Mesenchymal stem cell (in vitro differentiated cells and primary cell): ENCODE data around the gene MACROD1.

Experiments used
- DNase-seq: peaks from one replicate; pipeline ENCODE4 v3.0.0-alpha.2; 2013
- H2AFZ ChIP-seq: one replicate; pipeline ENCODE4 v1.6.1; 2013; ENCODE audit warnings: low read depth, mild to moderate bottlenecking, control low read depth, inconsistent platforms, low read length, moderate library complexity
- H2AK5ac ChIP-seq: 2 replicates; pipeline ENCODE4 v1.6.1; 2013; ENCODE audit warnings: low read length, moderate library complexity, mild to moderate bottlenecking, inconsistent platforms; ENCODE audit not compliant: severe bottlenecking
- H2BK120ac ChIP-seq: one replicate; pipeline ENCODE4 v1.6.1; 2013; ENCODE audit warnings: low read depth, mild to moderate bottlenecking, inconsistent platforms, low read length, moderate library complexity
- H2BK12ac ChIP-seq, 2 experiments: one replicate each; pipeline ENCODE4 v1.6.1; 2013; ENCODE audit warnings: inconsistent platforms in 2 of 2, low read length in 2 of 2, mild to moderate bottlenecking in 2 of 2, moderate library complexity in 2 of 2, control low read depth in 1 of 2
- H2BK15ac ChIP-seq: one replicate; pipeline ENCODE4 v1.6.1; 2013; ENCODE audit warnings: mild to moderate bottlenecking, low read depth, inconsistent platforms; ENCODE audit not compliant: poor library complexity, severe bottlenecking
- H2BK5ac ChIP-seq: 2 replicates; pipeline ENCODE4 v1.6.1; 2013; ENCODE audit warnings: low read depth, mild to moderate bottlenecking, low read length, control low read depth, inconsistent platforms; ENCODE audit not compliant: poor library complexity, severe bottlenecking
- H3K14ac ChIP-seq, 2 experiments: one replicate each; pipeline ENCODE4 v1.6.1; 2013; ENCODE audit warnings: inconsistent platforms in 2 of 2, low read length in 2 of 2, control low read depth in 1 of 2, mild to moderate bottlenecking in 1 of 2, moderate library complexity in 1 of 2
- H3K18ac ChIP-seq, 2 experiments: one replicate each; pipeline ENCODE4 v1.6.1; 2013; ENCODE audit warnings: inconsistent platforms in 2 of 2, low read length in 2 of 2, control low read depth in 1 of 2, low read depth in 1 of 2, mild to moderate bottlenecking in 1 of 2
- H3K23ac ChIP-seq, 2 experiments: one replicate each; pipeline ENCODE4 v1.6.1; 2013; ENCODE audit warnings: inconsistent platforms in 2 of 2, low read length in 2 of 2, mild to moderate bottlenecking in 2 of 2, moderate library complexity in 2 of 2, control low read depth in 1 of 2
- H3K27ac ChIP-seq: 2 replicates; pipeline ENCODE4 v1.5.1; 2013; ENCODE audit warnings: mild to moderate bottlenecking, moderate library complexity, low read length, control low read depth, inconsistent platforms; ENCODE audit not compliant: poor library complexity, severe bottlenecking
- H3K27me3 ChIP-seq, 2 experiments: 2 replicates each; pipeline versions ENCODE4 v1.6.1 to v1.7.0; 2013; ENCODE audit warnings: low read length in 2 of 2, mild to moderate bottlenecking in 2 of 2, moderate library complexity in 2 of 2, control low read depth in 1 of 2, inconsistent platforms in 1 of 2; ENCODE audit not compliant: control insufficient read depth in 1 of 2, insufficient read depth in 1 of 2
- H3K36me3 ChIP-seq, 2 experiments: 2 replicates each; pipeline versions ENCODE4 v1.6.1 to v1.7.0; 2013; ENCODE audit warnings: low read length in 2 of 2, control low read depth in 1 of 2, inconsistent platforms in 1 of 2, low read depth in 1 of 2, mild to moderate bottlenecking in 1 of 2; ENCODE audit not compliant: insufficient read depth in 2 of 2, control insufficient read depth in 1 of 2
- H3K4ac ChIP-seq, 2 experiments: one replicate each; pipeline ENCODE4 v1.6.1; 2013; ENCODE audit warnings: inconsistent platforms in 2 of 2, low read length in 2 of 2, mild to moderate bottlenecking in 2 of 2, moderate library complexity in 2 of 2, control low read depth in 1 of 2, low read depth in 1 of 2
- H3K4me1 ChIP-seq: 2 replicates; pipeline ENCODE4 v1.6.1; 2013; ENCODE audit warnings: low read depth, low read length, control low read depth; ENCODE audit not compliant: control insufficient read depth, insufficient read depth
- H3K4me2 ChIP-seq: 2 replicates; pipeline ENCODE4 v1.6.1; 2013; ENCODE audit warnings: low read length, mild to moderate bottlenecking, inconsistent platforms; ENCODE audit not compliant: poor library complexity, severe bottlenecking
- H3K4me3 ChIP-seq, 2 experiments: 2 replicates each; pipeline versions ENCODE4 v1.5.1 to v1.7.0; 2013; ENCODE audit warnings: low read length in 2 of 2, mild to moderate bottlenecking in 2 of 2, control low read depth in 1 of 2, low read depth in 1 of 2; ENCODE audit not compliant: insufficient read depth in 1 of 2
- H3K79me1 ChIP-seq: replicated peaks from 2 replicates; pipeline ENCODE4 v1.6.1; 2013; ENCODE audit warnings: mild to moderate bottlenecking, control low read depth, low read length, inconsistent platforms; ENCODE audit not compliant: poor library complexity, severe bottlenecking
- H3K9ac ChIP-seq: 2 replicates; pipeline ENCODE4 v1.7.0; 2013; ENCODE audit warnings: mild to moderate bottlenecking, low read length, moderate library complexity
- H3K9me3 ChIP-seq: 2 replicates; pipeline ENCODE4 v1.7.0; 2013; ENCODE audit warnings: mild to moderate bottlenecking, low read length; ENCODE audit not compliant: control insufficient read depth
- H4K8ac ChIP-seq: one replicate; pipeline ENCODE4 v1.6.1; 2013; ENCODE audit warnings: inconsistent platforms, mild to moderate bottlenecking, low read length, moderate library complexity
- H4K91ac ChIP-seq: one replicate; pipeline ENCODE4 v1.6.1; 2013; ENCODE audit warnings: mild to moderate bottlenecking, low read length, inconsistent platforms
- WGBS: methylation state at CpG from one replicate; pipeline ENCODE4 v1.1.7; 2013; ENCODE audit warnings: mixed read lengths; 5-methylcytosine and 5-hydroxymethylcytosine counted together

The MACROD1 gene

GRCh38 chr11:64131683-64132190 lies 34.2 kb downstream of the MACROD1 start:
- Histone ChIP-seq H3K14ac (no peak overlapping the region), H3K4me3 (no peak overlapping the region), H2AFZ (no peak overlapping the region), H3K27ac (no peak overlapping the region), H3K23ac (no peak overlapping the region), H3K18ac (no peak overlapping the region), H2BK15ac (no peak overlapping the region), H3K36me3 (no peaks in the 10 kb centered on the region), H2AK5ac (no peak overlapping the region), H3K4me2 (no peak overlapping the region), H4K91ac (no peak overlapping the region), H3K9ac (no peak overlapping the region), H3K4ac (no peak overlapping the region), H3K79me1 (no peaks in the 10 kb centered on the region), H3K9me3 (no peaks in the 10 kb centered on the region), H3K4me1 (peaks cover 5% of the 10 kb centered on the region), H2BK5ac (no peak overlapping the region), H3K27me3 (peaks cover 6 to 57% of the 10 kb centered on the region in 2 experiments), H4K8ac (no peak overlapping the region), H2BK120ac (no peak overlapping the region), H2BK12ac (no peak overlapping the region)
- 55% methylated on average over 9 of the region's 9 CpGs for WGBS
- DNase-seq, result no peak

- Histone ChIP-seq H3K4ac (no peak overlapping the region), H4K8ac (no peak overlapping the region), H3K36me3 (no peaks in the 10 kb centered on the region), H3K79me1 (no peaks in the 10 kb centered on the region), H3K23ac (no peak overlapping the region), H3K27me3 (peaks cover 9 to 58% of the 10 kb centered on the region in 2 experiments), H3K27ac (no peak overlapping the region), H2AK5ac (no peak overlapping the region), H3K14ac (no peak overlapping the region), H3K4me2 (no peak overlapping the region), H3K9me3 (no peaks in the 10 kb centered on the region), H3K18ac (no peak overlapping the region), H2BK15ac (no peak overlapping the region), H2BK120ac (no peak overlapping the region), H3K9ac (no peak overlapping the region), H2BK12ac (no peak overlapping the region), H4K91ac (no peak overlapping the region), H2BK5ac (no peak overlapping the region), H3K4me3 (no peak overlapping the region), H3K4me1 (peaks cover 5% of the 10 kb centered on the region), H2AFZ (no peak overlapping the region)
- DNase-seq, result no peak
- 83% methylated on average over 13 of the region's 13 CpGs for WGBS
Measured at GRCh38 chr11:64130618-64131017, 35.3 kb downstream of the MACROD1 start.

- Histone ChIP-seq H3K4me2 (no peak overlapping the region), H3K4me1 (peaks cover 5% of the 10 kb centered on the region)
Measured at GRCh38 chr11:64129403-64129802, 36.5 kb downstream of the MACROD1 start.

GRCh38 chr11:64128255-64129006 lies 37.5 kb downstream of the MACROD1 start:
- Histone ChIP-seq H2BK12ac (no peak overlapping the region), H3K27ac (no peak overlapping the region), H3K4me1 (peaks cover 5% of the 10 kb centered on the region), H3K4ac (no peak overlapping the region), H3K4me3 (no peak overlapping the region), H2AK5ac (no peak overlapping the region), H2BK5ac (no peak overlapping the region), H3K23ac (no peak overlapping the region), H3K4me2 (no peak overlapping the region), H2BK15ac (no peak overlapping the region), H3K9ac (no peak overlapping the region), H3K18ac (no peak overlapping the region), H2BK120ac (no peak overlapping the region), H4K91ac (no peak overlapping the region), H3K9me3 (no peaks in the 10 kb centered on the region), H2AFZ (no peak overlapping the region), H3K79me1 (no peaks in the 10 kb centered on the region), H3K36me3 (no peaks in the 10 kb centered on the region), H3K14ac (no peak overlapping the region), H3K27me3 (peaks cover 9 to 56% of the 10 kb centered on the region in 2 experiments), H4K8ac (no peak overlapping the region)
- no peak for DNase-seq
- WGBS, result 82% methylated on average over 13 of the region's 15 CpGs

More at GRCh38 chr11:64129403-64129802, 36.5 kb downstream of the MACROD1 start:
- no peak for DNase-seq
- H3K4ac ChIP-seq, result no peak overlapping the region
- H3K18ac ChIP-seq, result no peak overlapping the region
- H2AK5ac ChIP-seq, result no peak overlapping the region
- no peaks in the 10 kb centered on the region for H3K79me1 ChIP-seq
- H3K9ac ChIP-seq, result no peak overlapping the region
- 94% methylated on average over 6 of the region's 8 CpGs for WGBS
- H2BK15ac ChIP-seq, result no peak overlapping the region
- H2AFZ ChIP-seq, result no peak overlapping the region
- H3K23ac ChIP-seq, result no peak overlapping the region
- H3K9me3 ChIP-seq, result no peaks in the 10 kb centered on the region
- H3K4me3 ChIP-seq, result no peak overlapping the region
- H4K8ac ChIP-seq, result no peak overlapping the region
- no peak overlapping the region for H4K91ac ChIP-seq
- H3K27me3 ChIP-seq, result peaks cover 9 to 56% of the 10 kb centered on the region in 2 experiments
- no peaks in the 10 kb centered on the region for H3K36me3 ChIP-seq
- H3K14ac ChIP-seq, result no peak overlapping the region
- H2BK5ac ChIP-seq, result no peak overlapping the region
- no peak overlapping the region for H2BK120ac ChIP-seq
- H2BK12ac ChIP-seq, result no peak overlapping the region
- no peak overlapping the region for H3K27ac ChIP-seq
